SK-N-SH (cell line): ENCODE measurements around the gene ADM. TPM values are rescaled to one million over a fixed set of nuclear protein-coding genes. Genes with fewer than 3 reads are reported as not detected.

Source experiments
- CTCF ChIA-PET: fragments of 300-600, 350-600 bp; formaldehyde crosslinking; extraction: SDS; loops from one replicate; lab custom pipeline; 2021; lab: Yijun Ruan, JAX
- POLR2A ChIA-PET: fragments of 350-600 bp; sonication (Branson Sonifier 250); formaldehyde crosslinking; extraction: SDS; loops from one replicate; lab custom pipeline; 2020; ENCODE audit warnings: antibody characterized with exemption, inconsistent platforms; lab: Yijun Ruan, JAX
- DNase-seq: peaks from one replicate; pipeline ENCODE4 v3.0.0; 2012
- H2AFZ ChIP-seq: fragments of 200-600 bp; sonication (generic); 2 replicates; pipeline ENCODE4 v1.8.1; 2016; ENCODE audit warnings: antibody characterized with exemption, mild to moderate bottlenecking, low read depth
- H3F3A ChIP-seq: fragments of 200-600 bp; sonication (generic); replicated peaks from 2 replicates; pipeline ENCODE3; 2016; ENCODE audit warnings: antibody characterized with exemption, mild to moderate bottlenecking; ENCODE audit not compliant: insufficient read depth
- H3K27ac ChIP-seq, 2 experiments: fragments of 200-500 bp in 1 of 2; fragments of 200-600 bp in 1 of 2; sonication (Bioruptor generic) in 1 of 2; sonication (generic), shearing (Covaris generic) in 1 of 2; 2 replicates each; pipeline versions ENCODE4 v1.5.1 to v1.6.1; 2014 to 2016; ENCODE audit warnings: low read depth in 2 of 2, inconsistent platforms in 1 of 2, low read length in 1 of 2, mild to moderate bottlenecking in 1 of 2, mixed read lengths in 1 of 2
- H3K27me3 ChIP-seq: fragments of 200-600 bp; sonication (generic), shearing (Covaris generic); 2 replicates; pipeline ENCODE4 v1.6.1; 2016; ENCODE audit warnings: mixed run types; ENCODE audit not compliant: insufficient read depth
- H3K36me3 ChIP-seq, 2 experiments: fragments of 200-500 bp in 1 of 2; fragments of 200-600 bp in 1 of 2; sonication (Bioruptor generic) in 1 of 2; sonication (generic) in 1 of 2; replicated peaks in 1 of 2; 2 replicates each; pipeline versions ENCODE3 to v1.5.1; 2014 to 2016; ENCODE audit warnings: low read length in 1 of 2, mild to moderate bottlenecking in 1 of 2; ENCODE audit not compliant: insufficient read depth in 2 of 2, control insufficient read depth in 1 of 2
- H3K4me1 ChIP-seq, 2 experiments: fragments of 200-500 bp in 1 of 2; fragments of 200-600 bp in 1 of 2; sonication (Bioruptor generic) in 1 of 2; sonication (generic), shearing (Covaris generic) in 1 of 2; 2 replicates each; pipeline versions ENCODE4 v1.5.1 to v1.6.1; 2014 to 2016; ENCODE audit warnings: low read depth in 1 of 2, low read length in 1 of 2, mixed run types in 1 of 2; ENCODE audit not compliant: insufficient read depth in 2 of 2, control insufficient read depth in 1 of 2
- H3K4me2 ChIP-seq: fragments of 200-600 bp; sonication (generic), shearing (Covaris generic); 2 replicates; pipeline ENCODE4 v1.6.1; 2017; ENCODE audit warnings: mixed run types
- H3K4me3 ChIP-seq, 2 experiments: fragments of 200-500 bp in 1 of 2; fragments of 200-600 bp in 1 of 2; sonication (Bioruptor generic) in 1 of 2; sonication (generic), shearing (Covaris generic) in 1 of 2; 2 replicates each; pipeline versions ENCODE4 v1.5.1 to v1.8.1; 2014 to 2016; ENCODE audit warnings: low read depth in 2 of 2, inconsistent platforms in 1 of 2, low read length in 1 of 2, mild to moderate bottlenecking in 1 of 2, mixed read lengths in 1 of 2, moderate library complexity in 1 of 2
- H3K79me2 ChIP-seq: fragments of 200-600 bp; sonication (generic); 2 replicates; pipeline ENCODE4 v1.8.1; 2017; ENCODE audit warnings: mild to moderate bottlenecking; ENCODE audit not compliant: insufficient read depth
- H3K9ac ChIP-seq: fragments of 200-600 bp; sonication (generic); 2 replicates; pipeline ENCODE4 v1.6.1; 2017; ENCODE audit warnings: mixed run types
- H3K9me2 ChIP-seq: fragments of 200-600 bp; sonication (generic); 2 replicates; pipeline ENCODE4 v1.6.1; 2017; ENCODE audit warnings: mixed run types
- H3K9me3 ChIP-seq: fragments of 200-600 bp; sonication (generic); 2 replicates; pipeline ENCODE4 v1.6.1; 2017; ENCODE audit warnings: mixed run types, mild to moderate bottlenecking, moderate library complexity
- H4K20me1 ChIP-seq: fragments of 200-600 bp; sonication (generic); 2 replicates; pipeline ENCODE4 v1.6.1; 2017; ENCODE audit warnings: mild to moderate bottlenecking, mixed run types; ENCODE audit not compliant: insufficient read depth
- CHD2 ChIP-seq: fragments of 150-350 bp; IDR thresholded peaks from 2 replicates; pipeline ENCODE4 v1.6.1; 2018; ENCODE audit warnings: low read length; ENCODE audit not compliant: partially characterized antibody
- EZH2phosphoT487 ChIP-seq: fragments of 200-600 bp; sonication (generic); IDR thresholded peaks from 2 replicates; pipeline ENCODE4 v1.6.1; 2017; ENCODE audit warnings: low read depth, mixed run types, mild to moderate bottlenecking, antibody characterized with exemption, moderate library complexity, borderline replicate concordance
- FOSL2 ChIP-seq: IDR thresholded peaks from 2 replicates; pipeline ENCODE4 v1.4.0; 2012; ENCODE audit warnings: low read depth, mild to moderate bottlenecking, moderate library complexity, borderline replicate concordance
- FOXJ3 ChIP-seq: sonication (generic); formaldehyde crosslinking; IDR thresholded peaks from 2 replicates; pipeline ENCODE4 v1.5.1; 2020; ENCODE audit warnings: mild to moderate bottlenecking, missing genetic modification reagents
- JUND ChIP-seq: IDR thresholded peaks from 2 replicates; pipeline ENCODE4 v1.4.0; 2012
- MEF2A ChIP-seq: IDR thresholded peaks from 2 replicates; pipeline ENCODE4 v1.4.0; 2012; ENCODE audit warnings: low read depth, borderline replicate concordance
- MXI1 ChIP-seq: IDR thresholded peaks from 2 replicates; pipeline ENCODE4 v1.6.1; 2012; ENCODE audit warnings: mild to moderate bottlenecking, low read depth, low read length, improper control_type of control experiment
- NRF1 ChIP-seq: IDR thresholded peaks from 2 replicates; pipeline ENCODE4 v1.6.1; 2012; ENCODE audit warnings: low read depth, mild to moderate bottlenecking, low read length
- RCOR1 ChIP-seq: fragments of 150-350 bp; IDR thresholded peaks from 2 replicates; pipeline ENCODE4 v1.6.1; 2017; ENCODE audit warnings: antibody characterized with exemption, low read length
- REST ChIP-seq: IDR thresholded peaks from 2 replicates; pipeline ENCODE4 v1.6.1; 2012; ENCODE audit warnings: mild to moderate bottlenecking, low read depth, low read length, moderate library complexity
- RFX5 ChIP-seq: IDR thresholded peaks from 2 replicates; pipeline ENCODE4 v1.6.1; 2012; ENCODE audit warnings: mild to moderate bottlenecking, improper control_type of control experiment, low read length
- SIN3A ChIP-seq: IDR thresholded peaks from 2 replicates; pipeline ENCODE4 v1.6.1; 2012; ENCODE audit warnings: low read depth, mild to moderate bottlenecking, low read length, moderate library complexity, borderline replicate concordance
- SMC3 ChIP-seq: IDR thresholded peaks from 2 replicates; pipeline ENCODE4 v1.6.1; 2012; ENCODE audit warnings: low read depth, low read length, improper control_type of control experiment
- TAF1 ChIP-seq: IDR thresholded peaks from 2 replicates; pipeline ENCODE4 v1.6.1; 2012; ENCODE audit warnings: low read depth, mild to moderate bottlenecking, low read length, moderate library complexity, borderline replicate concordance
- TCF12 ChIP-seq: IDR thresholded peaks from 2 replicates; pipeline ENCODE4 v1.4.0; 2012
- TEAD4 ChIP-seq: IDR thresholded peaks from 2 replicates; pipeline ENCODE4 v1.4.0; 2012; ENCODE audit warnings: mild to moderate bottlenecking, borderline replicate concordance; ENCODE audit not compliant: insufficient read depth
- WGBS: methylation state at CpG from one replicate; pipeline ENCODE4 v1.1.6; 2017; ENCODE audit warnings: low lambda C conversion rate; 5-methylcytosine and 5-hydroxymethylcytosine counted together
- polyA plus RNA-seq, 3 experiments: library from polyadenylated mRNA; depleted of rRNA; stranded (reverse); fragments of >200 nt; gene quantifications; 2 replicates each; pipeline ENCODE4 v1.2.3, GENCODE V29; 2012
- TF ChIP-seq, protein P1 (sequence below): IDR thresholded peaks from 2 replicates; pipeline ENCODE4 v1.4.0; 2012; ENCODE audit warnings: low read depth, borderline replicate concordance
- TF ChIP-seq, protein P2 (sequence below): IDR thresholded peaks from 2 replicates; pipeline ENCODE4; 2012
- TF ChIP-seq, protein P3 (sequence below): IDR thresholded peaks from 2 replicates; pipeline ENCODE4 v1.4.0; 2012; ENCODE audit warnings: low read depth

The ADM gene
- polyA plus RNA-seq, 1 of the 3 experiments (the other 2 are of a cell fraction) = 50.6 TPM

DNA sequence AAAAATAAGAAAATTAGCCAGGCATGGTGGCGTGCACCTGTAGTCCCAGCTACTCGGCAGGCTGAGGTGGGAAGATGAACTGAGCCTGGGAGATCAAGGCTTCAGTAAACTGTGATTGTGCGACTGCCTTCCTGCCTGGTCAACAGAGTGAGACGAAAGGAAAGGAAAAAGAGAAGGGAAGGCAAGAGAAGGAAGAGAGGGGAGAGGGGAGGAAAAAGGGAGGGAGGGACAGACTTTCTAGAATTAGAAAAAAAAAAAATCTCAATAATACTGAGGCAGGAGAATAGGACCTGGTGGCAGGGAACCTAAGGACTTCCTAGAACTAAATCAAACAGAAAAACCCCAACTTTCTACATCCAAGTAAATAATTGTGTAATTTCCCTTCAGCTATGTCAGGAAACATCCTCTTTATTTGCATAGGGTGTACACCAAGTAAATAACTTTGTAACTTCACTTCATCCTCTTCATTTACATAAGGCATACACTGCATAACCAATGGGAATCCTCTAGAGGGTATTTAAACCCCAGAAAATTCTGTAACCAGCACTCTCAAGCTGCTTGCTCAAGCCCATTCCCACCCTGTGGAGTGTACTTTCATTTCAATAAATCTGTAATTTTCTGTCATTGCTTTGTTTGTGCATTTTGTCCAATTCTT, 19.6 kb upstream of the ADM start:
- TF ChIP-seq TAF1 (no peak), JUND (no peak), SIN3A (no peak), NRF1 (no peak), TCF12 (no peak), MEF2A (no peak), FOSL2 (no peak), RFX5 (no peak), REST (no peak), TEAD4 (no peak), RCOR1 (no peak), SMC3 (no peak), FOXJ3 (CRISPR knock-in tag) (no peak), EZH2phosphoT487 (no peak), MXI1 (no peak), CHD2 (no peak)
- TF ChIP-seq, protein P1, sequence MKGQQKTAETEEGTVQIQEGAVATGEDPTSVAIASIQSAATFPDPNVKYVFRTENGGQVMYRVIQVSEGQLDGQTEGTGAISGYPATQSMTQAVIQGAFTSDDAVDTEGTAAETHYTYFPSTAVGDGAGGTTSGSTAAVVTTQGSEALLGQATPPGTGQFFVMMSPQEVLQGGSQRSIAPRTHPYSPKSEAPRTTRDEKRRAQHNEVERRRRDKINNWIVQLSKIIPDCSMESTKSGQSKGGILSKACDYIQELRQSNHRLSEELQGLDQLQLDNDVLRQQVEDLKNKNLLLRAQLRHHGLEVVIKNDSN = no peak
- TF ChIP-seq, protein P2, sequence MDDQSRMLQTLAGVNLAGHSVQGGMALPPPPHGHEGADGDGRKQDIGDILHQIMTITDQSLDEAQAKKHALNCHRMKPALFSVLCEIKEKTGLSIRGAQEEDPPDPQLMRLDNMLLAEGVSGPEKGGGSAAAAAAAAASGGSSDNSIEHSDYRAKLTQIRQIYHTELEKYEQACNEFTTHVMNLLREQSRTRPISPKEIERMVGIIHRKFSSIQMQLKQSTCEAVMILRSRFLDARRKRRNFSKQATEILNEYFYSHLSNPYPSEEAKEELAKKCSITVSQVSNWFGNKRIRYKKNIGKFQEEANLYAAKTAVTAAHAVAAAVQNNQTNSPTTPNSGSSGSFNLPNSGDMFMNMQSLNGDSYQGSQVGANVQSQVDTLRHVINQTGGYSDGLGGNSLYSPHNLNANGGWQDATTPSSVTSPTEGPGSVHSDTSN = no peak
- TF ChIP-seq, protein P3, sequence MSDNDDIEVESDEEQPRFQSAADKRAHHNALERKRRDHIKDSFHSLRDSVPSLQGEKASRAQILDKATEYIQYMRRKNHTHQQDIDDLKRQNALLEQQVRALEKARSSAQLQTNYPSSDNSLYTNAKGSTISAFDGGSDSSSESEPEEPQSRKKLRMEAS = no peak
- H3K79me2 ChIP-seq = peaks cover 97% of the 10 kb centered on the region
- H3K9me3 ChIP-seq = no peaks in the 10 kb centered on the region
- DNase-seq = no peak
- WGBS = 89% methylated on average over 4 of the region's 4 CpGs
- H3K36me3 ChIP-seq = peaks cover 0 to 4% of the 10 kb centered on the region in 2 experiments
- H3F3A ChIP-seq = peaks cover 5% of the 10 kb centered on the region
- no peak overlapping the region for H3K27ac ChIP-seq
- H3K4me2 ChIP-seq = no peak overlapping the region
- H4K20me1 ChIP-seq = peaks cover 64% of the 10 kb centered on the region
- peaks cover 0 to 5% of the 10 kb centered on the region in 2 experiments; a peak in 1 of 4 replicates for H3K4me1 ChIP-seq
- no peaks in the 10 kb centered on the region for H3K27me3 ChIP-seq
- H2AFZ ChIP-seq = no peak overlapping the region
- ChIA-PET POLR2A (no interaction called here), CTCF (interaction anchor here (1.1 kb wide), 1 partner anchor 78 kb away, joined by 3 read pairs; no protein-coding TSS in a partner anchor)
- H3K9me2 ChIP-seq = no peaks in the 10 kb centered on the region
- no peak overlapping the region for H3K4me3 ChIP-seq
- no peak overlapping the region for H3K9ac ChIP-seq
